Measurements from ENCODE around the gene CKAP2L.

GRCh38 chr2:112705575-112705974 is 58.8 kb downstream of the CKAP2L start:
- TF ChIP-seq, protein P1, sequence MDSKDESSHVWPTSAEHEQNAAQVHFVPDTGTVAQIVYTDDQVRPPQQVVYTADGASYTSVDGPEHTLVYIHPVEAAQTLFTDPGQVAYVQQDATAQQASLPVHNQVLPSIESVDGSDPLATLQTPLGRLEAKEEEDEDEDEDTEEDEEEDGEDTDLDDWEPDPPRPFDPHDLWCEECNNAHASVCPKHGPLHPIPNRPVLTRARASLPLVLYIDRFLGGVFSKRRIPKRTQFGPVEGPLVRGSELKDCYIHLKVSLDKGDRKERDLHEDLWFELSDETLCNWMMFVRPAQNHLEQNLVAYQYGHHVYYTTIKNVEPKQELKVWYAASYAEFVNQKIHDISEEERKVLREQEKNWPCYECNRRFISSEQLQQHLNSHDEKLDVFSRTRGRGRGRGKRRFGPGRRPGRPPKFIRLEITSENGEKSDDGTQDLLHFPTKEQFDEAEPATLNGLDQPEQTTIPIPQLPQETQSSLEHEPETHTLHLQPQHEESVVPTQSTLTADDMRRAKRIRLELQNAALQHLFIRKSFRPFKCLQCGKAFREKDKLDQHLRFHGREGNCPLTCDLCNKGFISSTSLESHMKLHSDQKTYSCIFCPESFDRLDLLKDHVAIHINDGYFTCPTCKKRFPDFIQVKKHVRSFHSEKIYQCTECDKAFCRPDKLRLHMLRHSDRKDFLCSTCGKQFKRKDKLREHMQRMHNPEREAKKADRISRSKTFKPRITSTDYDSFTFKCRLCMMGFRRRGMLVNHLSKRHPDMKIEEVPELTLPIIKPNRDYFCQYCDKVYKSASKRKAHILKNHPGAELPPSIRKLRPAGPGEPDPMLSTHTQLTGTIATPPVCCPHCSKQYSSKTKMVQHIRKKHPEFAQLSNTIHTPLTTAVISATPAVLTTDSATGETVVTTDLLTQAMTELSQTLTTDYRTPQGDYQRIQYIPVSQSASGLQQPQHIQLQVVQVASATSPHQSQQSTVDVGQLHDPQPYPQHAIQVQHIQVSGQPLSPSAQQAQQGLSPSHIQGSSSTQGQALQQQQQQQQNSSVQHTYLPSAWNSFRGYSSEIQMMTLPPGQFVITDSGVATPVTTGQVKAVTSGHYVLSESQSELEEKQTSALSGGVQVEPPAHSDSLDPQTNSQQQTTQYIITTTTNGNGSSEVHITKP (IDR thresholded peaks at IDR 0.05; ENCODE audit: partially characterized antibody): no peak
- TF ChIP-seq CREB1 (IDR thresholded peaks at IDR 0.05): no peak
- no peak for TF ChIP-seq CREB1 (CRISPR knock-in tag; IDR thresholded peaks at IDR 0.05)
- TF ChIP-seq ZNF121 (CRISPR knock-in tag; conservative IDR thresholded peaks at IDR 0.05): no peak
- TF ChIP-seq, protein P2, sequence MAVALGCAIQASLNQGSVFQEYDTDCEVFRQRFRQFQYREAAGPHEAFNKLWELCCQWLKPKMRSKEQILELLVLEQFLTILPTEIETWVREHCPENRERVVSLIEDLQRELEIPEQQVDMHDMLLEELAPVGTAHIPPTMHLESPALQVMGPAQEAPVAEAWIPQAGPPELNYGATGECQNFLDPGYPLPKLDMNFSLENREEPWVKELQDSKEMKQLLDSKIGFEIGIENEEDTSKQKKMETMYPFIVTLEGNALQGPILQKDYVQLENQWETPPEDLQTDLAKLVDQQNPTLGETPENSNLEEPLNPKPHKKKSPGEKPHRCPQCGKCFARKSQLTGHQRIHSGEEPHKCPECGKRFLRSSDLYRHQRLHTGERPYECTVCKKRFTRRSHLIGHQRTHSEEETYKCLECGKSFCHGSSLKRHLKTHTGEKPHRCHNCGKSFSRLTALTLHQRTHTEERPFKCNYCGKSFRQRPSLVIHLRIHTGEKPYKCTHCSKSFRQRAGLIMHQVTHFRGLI (CRISPR knock-in tag; IDR thresholded peaks at IDR 0.05): no peak
- no peak for TF ChIP-seq XRCC5 (IDR thresholded peaks at IDR 0.05; ENCODE audit: low read depth, low read length)
- TF ChIP-seq, protein P3, sequence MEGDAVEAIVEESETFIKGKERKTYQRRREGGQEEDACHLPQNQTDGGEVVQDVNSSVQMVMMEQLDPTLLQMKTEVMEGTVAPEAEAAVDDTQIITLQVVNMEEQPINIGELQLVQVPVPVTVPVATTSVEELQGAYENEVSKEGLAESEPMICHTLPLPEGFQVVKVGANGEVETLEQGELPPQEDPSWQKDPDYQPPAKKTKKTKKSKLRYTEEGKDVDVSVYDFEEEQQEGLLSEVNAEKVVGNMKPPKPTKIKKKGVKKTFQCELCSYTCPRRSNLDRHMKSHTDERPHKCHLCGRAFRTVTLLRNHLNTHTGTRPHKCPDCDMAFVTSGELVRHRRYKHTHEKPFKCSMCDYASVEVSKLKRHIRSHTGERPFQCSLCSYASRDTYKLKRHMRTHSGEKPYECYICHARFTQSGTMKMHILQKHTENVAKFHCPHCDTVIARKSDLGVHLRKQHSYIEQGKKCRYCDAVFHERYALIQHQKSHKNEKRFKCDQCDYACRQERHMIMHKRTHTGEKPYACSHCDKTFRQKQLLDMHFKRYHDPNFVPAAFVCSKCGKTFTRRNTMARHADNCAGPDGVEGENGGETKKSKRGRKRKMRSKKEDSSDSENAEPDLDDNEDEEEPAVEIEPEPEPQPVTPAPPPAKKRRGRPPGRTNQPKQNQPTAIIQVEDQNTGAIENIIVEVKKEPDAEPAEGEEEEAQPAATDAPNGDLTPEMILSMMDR (IDR thresholded peaks at IDR 0.05 in 2 of 3, conservative IDR thresholded peaks at IDR 0.05 in 1 of 3; ENCODE audit: insufficient read depth in 2 of 3, low read depth in 1 of 3, low read length in 3 of 3): no peak
